GM12872 (cell line): Measurements from ENCODE around the gene ZNF100.

Source experiments
- TF ChIP-seq, protein P1 (sequence below): IDR thresholded peaks from 3 replicates; pipeline ENCODE4 v1.5.1; 2011; ENCODE audit warnings: low read depth, mild to moderate bottlenecking, low read length, moderate library complexity; ENCODE audit not compliant: insufficient read depth

ZNF100 gene

GRCh38 chr19:21704320-21704719 lies 63.1 kb downstream of the ZNF100 start:
- TF ChIP-seq, protein P1, sequence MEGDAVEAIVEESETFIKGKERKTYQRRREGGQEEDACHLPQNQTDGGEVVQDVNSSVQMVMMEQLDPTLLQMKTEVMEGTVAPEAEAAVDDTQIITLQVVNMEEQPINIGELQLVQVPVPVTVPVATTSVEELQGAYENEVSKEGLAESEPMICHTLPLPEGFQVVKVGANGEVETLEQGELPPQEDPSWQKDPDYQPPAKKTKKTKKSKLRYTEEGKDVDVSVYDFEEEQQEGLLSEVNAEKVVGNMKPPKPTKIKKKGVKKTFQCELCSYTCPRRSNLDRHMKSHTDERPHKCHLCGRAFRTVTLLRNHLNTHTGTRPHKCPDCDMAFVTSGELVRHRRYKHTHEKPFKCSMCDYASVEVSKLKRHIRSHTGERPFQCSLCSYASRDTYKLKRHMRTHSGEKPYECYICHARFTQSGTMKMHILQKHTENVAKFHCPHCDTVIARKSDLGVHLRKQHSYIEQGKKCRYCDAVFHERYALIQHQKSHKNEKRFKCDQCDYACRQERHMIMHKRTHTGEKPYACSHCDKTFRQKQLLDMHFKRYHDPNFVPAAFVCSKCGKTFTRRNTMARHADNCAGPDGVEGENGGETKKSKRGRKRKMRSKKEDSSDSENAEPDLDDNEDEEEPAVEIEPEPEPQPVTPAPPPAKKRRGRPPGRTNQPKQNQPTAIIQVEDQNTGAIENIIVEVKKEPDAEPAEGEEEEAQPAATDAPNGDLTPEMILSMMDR: no peak

- TF ChIP-seq, protein P1: no peak
These were observed 68.2 kb downstream of the ZNF100 start for GRCh38 chr19:21699197-21699596.

GRCh38 chr19:21698215-21698614 lies 69.2 kb downstream of the ZNF100 start:
- TF ChIP-seq, protein P1: peak; percentile 34; the same call in 1 of the 3 replicates

GRCh38 chr19:21697698-21698097 lies 69.7 kb downstream of the ZNF100 start:
- TF ChIP-seq, protein P1: no peak

DNA sequence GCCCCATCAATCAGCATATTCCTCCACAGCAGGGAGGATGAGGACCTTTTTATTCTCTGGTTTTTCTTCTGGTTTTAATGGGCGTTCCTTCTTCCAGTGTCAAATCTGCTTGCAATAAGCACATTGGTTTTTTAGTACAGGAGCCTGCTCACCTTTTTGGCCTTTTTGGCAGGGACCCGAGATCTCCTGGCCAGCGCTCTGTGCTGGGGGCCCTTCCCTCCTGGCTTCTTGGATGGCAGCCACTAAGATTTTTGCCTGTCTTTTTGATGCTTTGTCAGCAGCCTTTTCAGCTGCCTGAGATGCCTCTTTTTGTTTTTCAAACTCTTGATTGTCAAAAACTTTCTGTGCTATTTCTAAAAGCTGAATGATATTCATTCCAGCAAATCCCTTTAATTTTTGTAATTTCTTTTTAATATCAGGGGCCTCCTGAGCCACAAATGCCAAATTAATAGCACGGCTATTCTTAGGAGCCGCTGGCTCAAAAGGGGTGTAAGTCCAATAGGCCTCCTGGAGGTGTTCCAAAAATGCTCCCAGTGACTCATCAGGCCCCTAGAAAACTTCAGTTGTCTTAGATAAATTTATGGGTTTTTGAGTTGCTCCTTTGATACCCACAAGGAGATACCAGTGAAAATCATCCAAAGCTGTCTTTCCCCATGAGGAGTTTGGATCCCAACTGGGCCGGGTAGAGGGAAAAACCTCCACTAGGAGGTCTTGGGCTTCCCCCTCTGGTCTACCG lies 73.0 kb downstream of the ZNF100 start:
- TF ChIP-seq, protein P1: no peak

- TF ChIP-seq, protein P1: no peak
These were observed 74.0 kb downstream of the ZNF100 start for GRCh38 chr19:21693399-21693798.

DNA sequence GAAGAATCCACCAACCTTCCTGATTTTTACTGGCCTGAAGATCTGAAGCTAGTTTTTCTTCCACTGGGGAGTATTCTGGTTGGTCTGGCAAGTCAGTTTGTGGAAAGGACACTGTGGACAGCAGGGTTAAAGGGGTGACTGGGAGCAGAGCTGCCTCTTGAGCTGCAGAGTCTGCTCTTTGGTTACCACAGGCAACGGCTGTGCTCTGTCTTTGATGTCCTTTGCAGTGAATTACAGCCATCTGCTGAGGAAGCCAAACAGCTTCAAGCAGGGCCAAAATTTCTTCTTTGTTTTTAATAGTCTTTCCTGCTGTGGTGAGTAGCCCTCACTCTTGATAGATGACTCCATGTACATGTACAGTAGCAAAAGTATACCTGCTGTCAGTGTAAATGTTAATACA lies 75.7 kb downstream of the ZNF100 start:
- TF ChIP-seq, protein P1: no peak
